HG03097 (cell line): ENCODE measurements around the gene YPEL1.
"Not testable (repeated sequence)": the region's sequence is repeated elsewhere in the genome, so short reads cannot be mapped to it uniquely, and the experiment has no call there.

ENCODE experiments used
- ATAC-seq: cut with Tn5 transposase; IDR thresholded peaks from one replicate; pipeline ENCODE4 v1.9.1; 2021; ENCODE audit not compliant: unreplicated experiment, low FRiP score

The YPEL1 gene

GRCh38 chr22:21686193-21686608 is 49.4 kb downstream of the YPEL1 start:
- no peak for ATAC-seq

DNA sequence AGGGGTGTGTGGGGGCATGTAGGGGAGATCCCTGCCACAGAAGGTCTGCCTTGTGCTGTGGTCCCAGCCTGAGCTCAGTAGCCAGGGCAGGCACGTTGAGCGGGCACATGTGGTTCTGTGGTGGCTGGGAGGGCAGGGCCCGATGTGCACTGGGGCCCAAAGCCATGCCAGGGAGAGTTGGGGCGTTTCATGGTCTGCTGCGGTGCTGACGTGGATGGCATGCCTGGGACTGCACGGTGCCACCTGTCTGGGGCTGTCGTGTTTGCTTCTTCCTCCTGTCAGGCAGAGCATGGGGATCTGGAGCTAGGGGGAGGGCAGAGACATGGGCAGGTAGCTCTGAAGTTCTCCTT is 50.5 kb downstream of the YPEL1 start:
- no peak for ATAC-seq

DNA sequence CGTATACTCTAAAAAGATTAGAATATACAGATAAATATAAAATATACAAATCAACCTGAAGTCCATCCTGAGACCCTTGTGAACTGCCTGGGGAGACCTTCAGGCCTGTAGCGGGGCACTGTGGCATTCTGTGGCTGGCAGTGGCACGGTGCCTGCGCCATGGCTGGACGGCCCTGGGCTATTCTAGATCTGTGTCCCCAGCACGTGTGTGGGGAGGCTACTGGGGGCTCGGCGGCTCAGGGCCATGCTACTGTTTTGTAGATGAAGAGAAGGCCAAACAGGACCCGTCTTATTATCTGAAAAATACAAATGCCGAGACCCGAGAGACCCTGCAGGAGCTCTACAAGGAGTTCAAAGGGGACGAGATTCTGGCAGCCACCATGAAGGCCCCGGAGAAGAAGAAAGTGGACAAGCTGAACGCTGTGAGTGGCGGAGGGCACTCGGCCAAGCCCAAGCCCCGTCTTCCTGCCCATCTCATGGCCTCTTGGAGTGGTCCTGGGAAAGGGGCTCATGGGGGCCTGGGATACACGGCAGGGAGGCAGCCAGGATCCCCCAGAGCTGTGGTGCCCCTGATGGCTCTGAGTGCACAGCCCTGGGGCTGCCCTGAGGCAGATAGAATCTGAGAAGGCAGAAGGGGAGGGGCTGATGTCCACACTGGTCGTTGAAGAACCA is 51.0 kb downstream of the YPEL1 start:
- no peak for ATAC-seq

- ATAC-seq = no peak
These were observed 52.2 kb downstream of the YPEL1 start for GRCh38 chr22:21683401-21683811.

- ATAC-seq = no peak
These were observed 53.0 kb downstream of the YPEL1 start for GRCh38 chr22:21682385-21683175.

- no peak for ATAC-seq
These were observed 53.8 kb downstream of the YPEL1 start for GRCh38 chr22:21681566-21682370.

DNA sequence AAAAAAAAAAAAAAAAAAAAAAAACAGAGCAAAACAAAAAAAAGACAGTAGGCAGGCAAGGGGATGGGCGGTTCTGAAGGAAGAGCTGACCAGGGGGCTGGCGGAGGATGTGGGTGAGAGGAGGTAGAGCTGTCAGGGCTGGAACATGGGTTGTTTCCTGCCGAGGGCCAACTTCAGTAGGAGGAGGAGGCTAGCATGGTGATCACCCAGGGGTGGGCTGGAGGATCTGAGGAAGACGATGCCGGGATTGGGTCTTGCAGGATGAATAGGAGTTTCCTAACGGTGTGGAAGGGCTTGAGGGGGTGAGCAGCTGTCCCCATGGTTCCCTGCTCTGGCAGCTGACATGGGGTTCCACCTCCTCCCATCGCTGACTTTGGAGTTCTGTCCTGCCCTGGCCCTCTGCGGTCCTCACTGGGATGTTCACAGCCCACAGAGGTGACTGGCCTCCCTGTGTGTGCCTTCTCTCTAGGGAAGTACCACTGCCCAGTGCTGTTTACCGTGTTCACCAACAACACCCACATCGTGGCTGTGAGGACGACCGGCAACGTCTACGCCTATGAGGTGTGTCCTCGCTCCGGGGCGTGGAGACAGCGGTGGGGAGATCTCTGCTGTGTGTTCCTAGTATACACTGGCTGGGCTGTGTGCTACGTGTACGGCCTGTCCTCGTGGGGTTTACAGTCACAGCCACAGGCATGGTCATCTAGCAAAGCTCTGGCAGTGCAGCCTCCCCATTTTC is 54.6 kb downstream of the YPEL1 start:
- no peak for ATAC-seq

GRCh38 chr22:21679383-21679782 is 56.2 kb downstream of the YPEL1 start:
- ATAC-seq = no peak

DNA sequence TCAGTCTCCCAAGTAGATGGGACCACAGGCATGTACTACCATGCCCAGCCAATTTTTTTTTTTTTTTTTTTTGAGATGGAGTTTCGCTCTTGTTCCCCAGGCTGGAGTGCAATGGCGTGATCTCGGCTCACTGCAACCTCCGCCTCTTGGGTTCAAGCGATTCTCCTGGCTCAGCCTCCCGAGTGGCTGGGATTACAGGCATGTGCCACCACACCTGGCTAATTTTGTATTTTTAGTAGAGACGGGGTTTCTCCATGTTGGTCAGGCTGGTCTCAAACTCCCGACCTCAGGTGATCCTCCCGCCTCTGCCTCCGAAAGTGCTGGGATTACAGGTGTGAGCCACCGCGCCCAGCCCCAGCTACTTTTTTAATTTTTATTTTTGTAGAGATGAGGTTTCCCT is 56.8 kb downstream of the YPEL1 start:
- ATAC-seq = not testable (repeated sequence)

GRCh38 chr22:21677606-21678443 is 57.8 kb downstream of the YPEL1 start:
- no peak for ATAC-seq

GRCh38 chr22:21674638-21675245 is 60.9 kb downstream of the YPEL1 start:
- ATAC-seq = no peak

DNA sequence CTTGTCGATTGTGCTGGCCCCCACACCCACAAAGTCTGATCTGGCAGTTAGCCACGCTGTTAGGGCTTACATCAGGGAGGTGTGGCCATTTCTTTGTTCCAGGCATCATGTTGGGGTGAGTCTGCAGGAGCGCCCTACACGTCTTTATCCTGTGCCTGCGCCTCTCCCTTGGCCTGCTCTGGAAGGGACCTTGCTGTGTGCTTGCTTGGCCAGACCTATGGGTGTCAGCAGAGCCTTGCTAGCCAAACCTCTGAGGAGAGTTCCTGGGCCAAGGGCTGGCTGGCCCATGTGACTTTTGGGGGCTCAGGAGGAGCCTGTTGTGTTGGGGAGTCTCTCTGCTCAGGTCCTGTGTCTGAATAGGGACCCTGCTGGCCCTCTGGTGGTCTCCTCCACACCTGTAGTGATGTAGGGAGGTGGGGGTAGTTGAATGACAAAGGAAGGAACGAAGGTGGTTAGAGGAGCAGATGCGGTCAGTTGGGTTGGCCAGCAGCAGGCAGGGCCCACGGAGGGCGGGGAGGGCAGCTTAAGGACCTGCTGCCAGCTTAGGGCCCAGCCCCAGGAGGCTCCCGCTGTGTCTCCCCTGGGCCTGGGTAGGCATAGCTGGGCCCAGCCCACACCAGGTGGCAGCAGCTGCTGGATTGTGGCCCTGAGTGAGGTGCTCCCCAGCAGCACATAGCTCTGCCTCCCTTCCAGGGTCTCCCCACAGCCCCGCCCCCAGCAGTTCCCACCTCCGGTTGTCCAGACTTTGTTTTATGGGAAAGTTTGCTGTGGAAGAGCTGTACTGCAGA is 61.9 kb downstream of the YPEL1 start:
- no peak for ATAC-seq

- no peak for ATAC-seq
These were observed 63.4 kb downstream of the YPEL1 start for GRCh38 chr22:21672107-21672629.

DNA sequence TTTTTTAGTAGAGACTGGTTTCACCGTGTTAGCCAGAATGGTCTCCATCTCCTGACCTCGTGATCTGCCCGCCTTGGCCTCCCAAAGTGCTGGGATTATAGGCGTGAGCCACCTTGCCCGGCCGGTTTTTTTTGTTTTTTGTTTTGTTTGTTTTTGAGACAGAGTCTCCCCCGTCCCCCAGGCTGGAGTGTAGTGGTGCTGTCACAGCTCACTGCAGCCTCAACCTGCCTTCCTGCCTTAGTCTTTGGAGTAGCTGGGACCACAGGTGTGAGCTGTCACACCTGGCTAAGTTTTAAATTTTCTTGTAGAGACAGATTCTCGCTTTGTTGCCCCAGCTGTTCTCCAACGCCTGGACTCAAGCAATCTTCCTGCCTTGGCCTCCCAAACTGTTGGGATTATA is 66.6 kb downstream of the YPEL1 start:
- no peak for ATAC-seq

- no peak for ATAC-seq
These were observed 68.8 kb downstream of the YPEL1 start for GRCh38 chr22:21666786-21667185.

DNA sequence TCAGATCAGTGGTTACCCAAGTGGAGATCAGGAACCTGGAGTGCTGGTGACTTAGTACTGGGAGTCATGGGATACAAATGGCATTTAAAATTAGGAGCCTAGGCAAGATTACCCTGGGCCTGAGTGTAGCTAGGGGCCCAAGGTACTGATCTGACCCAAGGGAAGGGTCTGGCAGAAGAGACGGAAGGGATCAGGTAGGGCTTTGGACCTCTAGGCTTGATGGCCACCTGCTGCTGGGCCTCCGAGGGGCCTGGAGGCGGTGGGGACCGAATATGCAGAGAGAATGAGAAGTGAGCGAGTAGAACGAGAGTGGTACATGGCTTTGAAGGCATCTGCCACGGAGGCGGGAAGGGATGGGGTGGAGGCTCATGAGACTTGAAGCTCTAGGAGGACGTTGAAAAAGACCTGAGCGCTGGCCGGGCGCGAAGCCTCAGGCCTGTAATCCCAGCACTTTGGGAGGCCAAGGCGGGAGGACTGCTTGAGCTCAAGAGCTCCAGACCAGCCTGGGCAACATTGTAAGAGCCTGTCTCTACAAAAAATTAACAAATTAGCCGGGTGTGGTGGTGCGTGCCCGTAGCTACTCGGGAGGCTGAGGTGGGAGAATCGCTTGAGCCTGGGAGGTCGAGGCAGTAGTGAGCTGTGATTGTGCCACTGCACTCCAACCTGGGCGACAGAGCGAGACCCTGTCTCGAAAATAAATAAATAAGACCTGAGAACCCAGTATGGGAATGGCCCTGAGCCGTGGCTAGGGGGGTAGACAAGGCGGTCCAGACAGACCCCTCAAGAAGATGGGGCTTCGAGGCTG is 70.3 kb downstream of the YPEL1 start:
- ATAC-seq = no peak

DNA sequence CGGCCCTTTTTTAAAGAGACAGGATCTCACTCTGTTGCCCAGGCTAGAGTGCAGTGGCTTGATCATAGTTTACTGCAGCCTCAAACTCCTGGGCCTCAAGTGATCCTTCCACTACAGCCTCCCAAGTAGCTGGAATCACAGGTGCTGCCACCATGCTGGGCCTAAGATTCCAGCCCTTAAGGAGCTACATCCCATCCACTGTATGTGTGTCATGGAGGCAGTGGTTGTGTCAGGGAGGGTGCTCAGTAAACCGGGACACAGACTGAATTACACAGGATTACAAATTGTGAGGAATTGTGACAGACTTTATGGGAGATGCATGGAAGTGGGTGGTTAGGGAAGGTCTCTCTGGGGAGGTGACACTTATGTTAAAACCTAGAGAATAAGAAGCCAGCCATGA is 71.9 kb downstream of the YPEL1 start:
- no peak for ATAC-seq

DNA sequence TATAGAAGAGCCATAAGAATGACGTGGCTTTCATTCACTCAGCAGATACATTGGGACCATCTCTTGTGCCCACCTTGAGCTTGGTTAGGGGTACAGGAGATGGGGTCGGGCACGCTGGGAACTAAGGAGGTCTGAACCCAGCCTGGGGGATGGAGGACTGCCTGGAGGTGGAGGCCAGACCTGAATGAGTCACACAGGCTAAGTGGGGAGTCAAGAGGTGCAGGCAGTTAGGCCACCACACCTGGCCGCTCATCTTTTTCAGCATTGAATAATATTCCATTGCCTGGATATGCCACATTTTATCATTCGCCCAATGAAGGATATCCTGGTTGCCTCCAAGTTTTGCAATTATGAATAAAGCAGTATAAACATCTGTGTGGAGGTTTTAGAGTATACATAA is 73.6 kb downstream of the YPEL1 start:
- ATAC-seq = no peak
